GM20000 (cell line): ENCODE measurements around the gene SIGLEC8.
"Not testable (repeated sequence)": the region's sequence is repeated elsewhere in the genome, so short reads cannot be mapped to it uniquely, and the experiment has no call there.

Experiments used
- DNase-seq: peaks from one replicate; pipeline ENCODE4 v3.0.0; 2012; ENCODE audit warnings: low spot score
- TF ChIP-seq, protein P1 (sequence below): IDR thresholded peaks from 2 replicates; pipeline ENCODE4 v1.5.1; 2012; ENCODE audit warnings: mild to moderate bottlenecking, control low read depth; ENCODE audit errors: extremely low read depth, missing control alignments

SIGLEC8 gene

DNA sequence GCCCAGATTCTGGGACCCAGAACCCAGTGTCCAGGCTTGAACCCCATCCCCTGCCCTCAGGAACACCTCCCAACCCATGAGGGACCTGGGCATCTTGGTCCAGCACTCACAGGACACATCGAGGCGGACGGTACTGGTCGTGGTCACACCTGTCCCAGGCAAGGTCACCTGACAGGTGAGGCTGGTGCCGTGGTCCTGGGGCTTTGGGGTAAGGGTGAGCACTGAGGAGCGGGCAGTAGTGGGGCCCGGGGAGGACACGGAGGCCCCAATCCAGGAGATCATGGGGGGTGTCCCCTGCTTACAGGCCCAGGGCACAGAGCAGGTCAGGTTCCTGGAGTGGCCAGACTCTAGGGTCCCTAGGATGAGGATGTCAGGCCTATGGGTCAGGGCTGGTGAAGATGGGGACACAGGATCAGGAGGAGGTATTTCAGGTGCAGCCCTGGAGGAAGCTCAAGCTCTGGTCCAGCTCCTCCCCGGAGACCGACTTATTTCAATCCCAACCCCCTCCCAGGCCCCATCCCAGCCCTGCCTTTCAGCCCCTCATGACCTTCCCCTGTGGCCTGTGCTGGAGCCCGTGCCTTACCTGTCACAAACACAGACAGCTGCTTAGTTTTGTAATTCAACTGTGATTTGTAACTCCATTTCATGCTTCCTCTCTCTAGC lies 772 bp downstream of the SIGLEC8 start:
- no peak for DNase-seq
- TF ChIP-seq, protein P1, sequence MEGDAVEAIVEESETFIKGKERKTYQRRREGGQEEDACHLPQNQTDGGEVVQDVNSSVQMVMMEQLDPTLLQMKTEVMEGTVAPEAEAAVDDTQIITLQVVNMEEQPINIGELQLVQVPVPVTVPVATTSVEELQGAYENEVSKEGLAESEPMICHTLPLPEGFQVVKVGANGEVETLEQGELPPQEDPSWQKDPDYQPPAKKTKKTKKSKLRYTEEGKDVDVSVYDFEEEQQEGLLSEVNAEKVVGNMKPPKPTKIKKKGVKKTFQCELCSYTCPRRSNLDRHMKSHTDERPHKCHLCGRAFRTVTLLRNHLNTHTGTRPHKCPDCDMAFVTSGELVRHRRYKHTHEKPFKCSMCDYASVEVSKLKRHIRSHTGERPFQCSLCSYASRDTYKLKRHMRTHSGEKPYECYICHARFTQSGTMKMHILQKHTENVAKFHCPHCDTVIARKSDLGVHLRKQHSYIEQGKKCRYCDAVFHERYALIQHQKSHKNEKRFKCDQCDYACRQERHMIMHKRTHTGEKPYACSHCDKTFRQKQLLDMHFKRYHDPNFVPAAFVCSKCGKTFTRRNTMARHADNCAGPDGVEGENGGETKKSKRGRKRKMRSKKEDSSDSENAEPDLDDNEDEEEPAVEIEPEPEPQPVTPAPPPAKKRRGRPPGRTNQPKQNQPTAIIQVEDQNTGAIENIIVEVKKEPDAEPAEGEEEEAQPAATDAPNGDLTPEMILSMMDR: no peak

DNA sequence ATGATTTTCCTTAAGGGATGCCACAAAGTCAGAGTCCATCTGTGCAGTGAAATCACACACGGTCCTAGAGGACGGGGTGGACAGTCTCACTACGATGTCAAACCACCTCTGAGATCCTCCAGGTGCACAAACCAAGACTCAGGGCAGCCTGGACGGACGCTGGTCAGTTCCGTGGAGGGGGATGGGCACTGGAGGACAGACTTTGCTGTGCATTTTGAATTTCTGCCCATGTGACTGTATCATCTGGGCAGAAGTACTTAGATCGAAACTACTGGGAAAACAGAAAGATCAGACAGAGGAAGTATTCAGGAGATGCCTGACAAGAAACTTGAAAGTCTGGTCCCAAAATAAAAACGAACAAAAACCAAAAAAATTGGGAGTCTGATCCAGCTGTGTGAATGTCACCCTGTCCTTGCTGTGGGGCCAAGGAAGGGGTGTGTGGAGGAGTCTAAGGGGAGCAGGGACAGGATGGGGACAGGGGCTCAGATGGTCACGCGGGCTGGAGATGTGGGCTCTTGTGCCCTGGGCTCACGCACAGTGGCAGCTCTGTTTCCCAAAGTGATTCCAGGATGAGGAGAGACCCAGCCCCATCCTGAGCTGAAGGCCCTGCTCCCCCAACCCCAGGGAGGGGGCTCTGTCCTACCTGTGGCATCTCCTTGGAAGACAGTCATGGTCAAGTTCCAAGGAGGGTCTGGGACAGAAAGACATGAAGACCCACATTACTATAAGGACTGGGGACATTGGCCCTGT lies 1.5 kb downstream of the SIGLEC8 start:
- TF ChIP-seq, protein P1: no peak
- DNase-seq: no peak

DNA sequence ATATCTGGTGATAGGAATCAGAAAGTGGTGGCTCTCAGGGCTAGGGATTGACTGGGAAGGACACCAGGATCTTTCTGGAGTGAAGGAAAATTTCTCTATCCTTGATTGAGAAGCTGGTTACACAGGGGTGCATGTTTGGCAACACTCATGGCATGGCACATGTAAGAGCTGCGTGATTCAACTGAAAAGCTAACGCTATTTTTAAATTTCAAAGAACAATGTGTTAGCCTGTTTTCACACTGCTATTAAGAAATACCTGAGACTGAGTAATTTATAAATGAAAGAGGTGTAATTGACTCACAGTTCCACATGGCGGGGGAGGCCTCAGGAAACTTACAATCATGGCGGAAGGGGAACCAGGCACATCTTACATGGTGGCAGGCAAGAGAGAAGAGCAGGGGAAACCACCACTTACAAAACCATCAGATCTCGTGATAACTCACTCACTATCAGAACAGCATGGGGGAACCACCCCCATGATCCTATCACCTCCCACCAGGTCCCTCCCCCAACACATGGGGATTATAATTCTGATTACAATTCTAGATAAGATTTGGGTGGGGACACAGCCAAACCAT lies 7.4 kb downstream of the SIGLEC8 start:
- no peak for DNase-seq

DNA sequence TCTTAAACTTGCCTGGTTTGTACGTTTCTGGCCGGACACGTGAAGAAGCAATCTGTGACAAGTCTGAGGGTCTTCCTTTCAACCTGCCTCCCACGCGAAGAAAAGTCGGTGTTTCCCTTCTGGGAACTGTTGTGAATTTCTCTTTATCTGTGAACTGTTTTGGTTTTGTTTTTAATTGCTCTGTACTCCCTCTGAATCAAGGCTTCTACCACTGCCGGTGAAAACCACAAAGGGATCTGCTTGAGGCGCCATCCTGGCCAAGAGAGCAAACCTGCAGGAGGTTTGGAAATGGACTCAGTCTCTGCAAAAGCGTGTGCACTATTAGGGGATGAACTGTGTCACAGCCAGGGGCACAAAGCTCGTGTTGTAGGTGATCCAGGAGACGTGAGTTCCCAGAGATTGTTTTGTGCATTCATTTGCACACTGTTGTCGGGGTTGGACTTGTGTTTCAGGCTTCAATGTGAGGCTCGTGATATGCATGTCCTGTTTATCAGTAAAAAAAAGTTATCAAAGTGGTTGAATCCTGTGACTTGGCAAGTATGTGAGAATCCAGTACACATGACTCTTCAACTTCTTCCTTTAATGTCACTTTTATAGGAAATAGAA lies 9.7 kb downstream of the SIGLEC8 start:
- DNase-seq: no peak
- TF ChIP-seq, protein P1: no peak

More for the DNA sequence above, 7.4 kb downstream of the SIGLEC8 start:
- TF ChIP-seq, protein P1: no peak

DNA sequence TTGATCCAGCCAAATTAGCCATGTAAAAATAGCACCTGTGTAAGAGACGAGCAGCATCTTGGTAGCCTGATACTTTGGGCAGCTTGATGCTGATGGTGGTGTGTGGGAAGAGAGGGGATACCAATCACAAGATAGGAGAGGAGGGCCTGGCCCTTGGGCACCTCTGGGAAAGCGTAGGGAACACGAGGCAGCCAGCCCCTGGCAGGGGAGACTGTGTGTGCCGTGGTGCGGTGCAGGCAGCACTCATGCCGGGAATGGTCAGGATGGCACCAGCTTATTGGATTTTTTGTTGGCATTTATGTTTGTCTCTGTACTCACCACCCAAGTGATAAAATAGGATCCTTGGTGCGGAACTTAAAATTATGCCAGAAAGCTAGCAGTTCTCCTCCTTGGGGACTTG lies 10.2 kb downstream of the SIGLEC8 start:
- no peak for DNase-seq
- TF ChIP-seq, protein P1: no peak

DNA sequence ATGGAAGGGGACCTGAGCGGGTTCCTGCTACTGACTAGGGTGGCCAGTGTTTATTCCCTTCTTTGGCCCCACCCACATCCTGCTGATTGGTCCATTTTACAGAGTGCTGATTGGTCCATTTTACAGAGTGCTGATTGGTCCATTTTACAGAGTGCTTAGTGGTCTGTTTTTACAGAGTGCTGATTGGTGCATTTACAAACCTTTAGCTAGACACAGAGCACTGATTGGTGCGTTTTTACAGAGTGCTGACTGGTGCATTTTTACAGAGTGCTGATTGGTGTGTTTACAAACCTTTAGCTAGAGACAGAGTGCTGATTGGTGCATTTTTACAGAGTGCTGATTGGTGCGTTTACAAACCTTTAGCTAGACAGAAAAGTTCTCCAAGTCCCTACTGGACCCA lies 10.7 kb downstream of the SIGLEC8 start:
- not testable (repeated sequence) for DNase-seq

DNA sequence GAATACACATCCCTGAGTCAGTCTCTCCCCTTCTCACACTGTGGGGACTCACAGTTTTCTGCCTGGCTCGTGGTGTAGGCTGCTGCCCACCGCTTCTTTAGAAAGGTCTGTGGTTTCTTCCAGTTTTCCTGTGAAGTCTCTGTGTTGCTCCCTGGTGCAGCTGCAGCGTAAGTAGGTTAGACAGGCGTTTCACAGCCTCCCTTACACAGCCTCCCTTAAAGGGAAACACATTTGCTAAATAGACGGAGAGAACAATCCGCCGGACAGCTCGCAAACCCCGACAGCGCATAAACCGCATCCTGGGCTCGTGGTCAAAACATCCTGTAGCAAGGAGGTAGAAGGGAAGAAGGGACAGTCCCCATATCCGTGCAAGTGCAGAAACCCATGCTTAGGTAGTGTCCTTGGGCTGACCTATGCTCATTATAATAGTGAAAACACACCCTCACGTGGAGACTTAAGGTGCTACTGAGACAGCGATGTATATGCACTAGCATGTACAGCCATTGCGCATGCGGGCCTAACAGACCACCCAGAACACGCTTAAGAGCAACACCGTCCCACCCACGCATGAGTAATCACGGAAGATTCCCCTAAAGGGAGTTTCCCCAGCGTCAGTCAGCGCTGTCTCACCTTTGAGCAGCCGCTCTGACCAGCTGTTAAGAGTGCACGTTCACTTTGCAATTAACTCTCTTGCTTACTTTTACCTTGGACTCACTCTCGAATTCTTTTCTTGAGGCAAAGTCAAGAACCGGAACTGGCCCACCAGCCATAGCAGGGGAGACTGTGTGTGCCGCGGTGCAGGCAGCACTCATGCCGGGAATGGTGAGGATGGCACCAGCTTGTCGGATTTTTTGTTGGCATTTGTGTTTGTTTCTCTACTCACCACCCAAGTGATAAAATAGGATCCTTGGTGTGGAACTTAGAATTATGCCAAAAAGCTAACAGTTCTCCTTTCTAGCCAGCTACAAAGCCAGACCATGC lies 16.6 kb downstream of the SIGLEC8 start:
- DNase-seq: peak; percentile 75
- TF ChIP-seq, protein P1: no peak
